GM18499 (cell line): ENCODE measurements around the gene GRB10.

Experiments
- ATAC-seq: cut with Tn5 transposase; IDR thresholded peaks from one replicate; pipeline ENCODE4 v1.9.1; 2021; ENCODE audit warnings: moderate number of reproducible peaks; ENCODE audit not compliant: insufficient read depth, unreplicated experiment

The GRB10 gene

GRCh38 chr7:50805447-50806125 lies 22.9 kb upstream of the GRB10 start:
- no peak for ATAC-seq

DNA sequence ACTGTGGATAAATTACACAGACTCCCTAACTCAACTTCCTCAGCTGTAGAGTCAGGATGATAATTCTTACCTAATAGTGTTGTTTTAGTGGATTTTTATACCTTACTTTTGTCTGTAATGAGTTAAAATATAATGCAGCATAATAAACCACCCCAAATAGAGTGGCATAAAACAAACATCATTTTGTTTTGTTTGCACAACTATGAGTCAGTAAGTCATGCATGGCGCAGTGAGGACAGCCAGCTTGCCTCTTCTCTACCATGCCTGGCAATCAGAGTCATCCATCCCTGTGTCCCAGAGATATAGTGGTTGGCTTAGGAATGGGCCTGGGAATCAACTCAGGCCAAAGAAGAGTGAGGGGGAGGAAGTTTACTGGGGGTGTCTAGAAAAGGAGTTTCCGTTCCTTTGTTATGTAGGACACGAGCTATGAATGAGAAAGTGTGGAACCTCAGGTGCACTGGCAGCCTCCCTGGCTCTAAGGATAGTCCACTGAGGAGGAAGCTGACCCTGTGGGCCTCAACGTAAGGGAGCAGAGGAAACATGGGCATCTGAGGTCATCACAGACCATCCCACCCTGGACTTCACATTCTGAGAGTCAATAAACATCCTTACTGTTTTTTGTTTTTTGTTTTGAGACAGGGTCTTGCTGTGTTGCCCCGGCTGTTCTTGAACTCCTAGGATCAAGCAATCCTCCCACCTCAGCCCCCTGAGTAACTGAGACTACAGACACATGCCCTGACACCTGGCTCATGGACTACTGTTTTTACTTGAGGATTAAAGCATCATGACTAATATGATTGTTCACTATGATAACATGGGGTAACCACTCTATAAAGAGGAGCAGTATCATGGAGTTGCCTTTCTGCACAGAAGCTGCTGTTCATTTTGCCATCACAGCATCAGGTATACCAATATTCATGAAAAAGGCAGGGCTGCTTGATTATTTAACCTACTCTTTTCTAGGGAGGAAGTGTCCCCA lies 21.0 kb upstream of the GRB10 start:
- ATAC-seq, result no peak

DNA sequence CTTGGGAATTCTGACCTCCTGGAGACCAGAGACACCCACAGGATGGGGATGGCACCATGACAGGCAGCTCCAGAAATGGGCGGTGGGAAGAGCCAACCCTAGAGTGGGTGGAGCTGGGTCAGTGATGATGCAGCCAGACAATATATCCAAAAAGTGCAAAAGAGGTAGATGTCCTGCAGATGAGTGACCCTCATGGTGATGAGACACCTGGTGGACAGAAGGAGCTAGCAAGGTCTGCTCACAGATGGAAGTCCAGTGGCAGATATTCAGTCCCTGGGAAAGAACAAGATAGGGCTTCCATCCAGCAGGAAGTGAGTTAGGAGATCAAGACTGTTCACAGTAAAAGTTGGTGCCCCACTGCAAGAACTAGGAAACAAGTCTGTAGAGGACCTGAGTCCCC lies 19.2 kb upstream of the GRB10 start:
- no peak for ATAC-seq

DNA sequence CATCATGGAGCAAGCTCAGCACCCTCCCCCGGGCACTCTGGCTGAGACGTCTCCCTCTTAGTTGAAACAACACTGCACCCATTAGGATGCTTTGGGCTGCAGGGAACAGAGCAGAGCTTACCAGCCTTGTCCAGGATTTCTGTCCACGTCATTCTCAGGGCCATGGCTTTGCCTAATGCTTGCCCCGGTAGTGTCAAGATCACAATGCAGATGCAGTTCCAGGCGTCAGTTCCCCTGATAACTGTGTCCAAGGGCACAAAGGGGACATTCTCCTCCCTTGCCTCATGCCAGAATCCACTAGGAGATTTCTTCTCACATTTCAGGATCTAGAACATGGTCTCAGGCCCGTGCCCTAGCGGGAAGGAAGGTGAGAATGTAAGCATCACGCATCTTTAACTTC lies 17.2 kb upstream of the GRB10 start:
- ATAC-seq, result no peak

DNA sequence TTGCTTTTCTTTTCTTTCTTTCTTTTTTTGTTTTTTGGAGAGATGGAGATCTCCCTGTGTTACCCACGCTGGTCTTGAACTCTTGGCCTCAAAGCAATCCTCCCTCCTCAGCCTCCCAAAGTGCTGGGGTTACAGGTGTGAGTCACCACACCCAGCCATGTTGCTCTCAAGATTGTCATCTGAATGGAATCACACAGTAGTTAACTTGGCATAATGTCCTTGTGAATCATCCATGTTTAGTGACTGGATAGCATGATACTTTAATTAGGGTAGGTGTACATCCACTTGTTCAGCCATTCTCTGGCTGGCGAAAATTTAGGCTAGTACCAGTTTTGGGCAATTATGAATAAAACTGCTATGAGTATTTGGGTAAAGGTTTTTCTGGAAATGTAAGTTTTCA lies 15.4 kb upstream of the GRB10 start:
- ATAC-seq, result no peak

- ATAC-seq, result no peak
Observed at GRCh38 chr7:50795831-50796230, 13.1 kb upstream of the GRB10 start.

- ATAC-seq, result no peak
Observed at GRCh38 chr7:50795253-50795652, 12.6 kb upstream of the GRB10 start.

GRCh38 chr7:50793947-50794570 lies 11.4 kb upstream of the GRB10 start:
- ATAC-seq, result no peak

GRCh38 chr7:50793120-50793946 lies 10.6 kb upstream of the GRB10 start:
- no peak for ATAC-seq

GRCh38 chr7:50792342-50793119 lies 9.8 kb upstream of the GRB10 start:
- ATAC-seq, result no peak

- no peak for ATAC-seq
Observed at GRCh38 chr7:50791938-50792341, 9.2 kb upstream of the GRB10 start.

DNA sequence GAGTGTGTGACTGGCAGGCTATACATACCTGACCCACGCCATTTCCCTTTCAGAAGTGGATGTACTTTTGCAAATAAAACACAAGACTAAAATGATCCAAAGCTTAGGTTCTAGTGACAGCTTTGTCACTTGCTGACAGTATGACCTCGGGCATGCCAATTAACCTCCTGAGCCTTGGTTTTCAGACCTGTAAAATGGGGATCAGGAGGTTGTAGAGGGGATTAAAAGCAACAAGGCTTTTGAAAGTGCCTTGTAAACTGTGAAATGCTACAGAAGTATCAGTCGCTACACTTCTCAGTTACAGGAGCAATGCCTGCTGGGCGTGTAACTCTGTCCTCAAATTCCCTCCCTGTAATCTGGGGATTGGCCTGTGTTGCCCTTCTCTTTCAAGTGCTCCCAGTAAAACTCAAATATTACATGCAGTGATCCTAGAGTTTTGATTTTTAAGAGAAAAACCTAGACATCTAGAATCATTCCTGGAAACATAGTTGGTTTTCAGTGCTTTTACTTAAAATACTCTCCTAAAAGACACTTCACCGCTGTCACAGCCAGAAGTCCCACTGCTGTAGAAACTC lies 8.8 kb upstream of the GRB10 start:
- ATAC-seq, result no peak

- ATAC-seq, result no peak
Observed at GRCh38 chr7:50790381-50790780, 7.7 kb upstream of the GRB10 start.

DNA sequence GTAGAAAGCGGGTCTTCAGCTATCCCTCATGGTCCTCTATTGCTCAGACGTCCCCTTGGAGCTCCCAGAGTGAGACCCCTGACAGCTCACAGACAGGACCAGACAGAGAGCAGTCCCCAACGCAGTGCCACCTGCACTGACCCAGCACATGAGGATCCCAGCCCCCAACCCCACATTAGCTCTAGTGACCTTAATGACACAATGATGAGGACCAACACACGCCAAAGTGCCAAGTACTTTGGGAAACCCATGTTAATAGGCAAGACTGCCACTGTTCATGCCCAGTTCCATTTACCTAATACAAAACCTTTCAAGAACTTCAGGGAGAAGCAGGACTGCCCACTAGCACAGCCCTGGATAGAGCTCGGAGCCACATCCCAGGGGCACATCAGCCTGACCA lies 5.7 kb upstream of the GRB10 start:
- ATAC-seq, result no peak

- ATAC-seq, result no peak
Observed at GRCh38 chr7:50787825-50788224, 5.1 kb upstream of the GRB10 start.

DNA sequence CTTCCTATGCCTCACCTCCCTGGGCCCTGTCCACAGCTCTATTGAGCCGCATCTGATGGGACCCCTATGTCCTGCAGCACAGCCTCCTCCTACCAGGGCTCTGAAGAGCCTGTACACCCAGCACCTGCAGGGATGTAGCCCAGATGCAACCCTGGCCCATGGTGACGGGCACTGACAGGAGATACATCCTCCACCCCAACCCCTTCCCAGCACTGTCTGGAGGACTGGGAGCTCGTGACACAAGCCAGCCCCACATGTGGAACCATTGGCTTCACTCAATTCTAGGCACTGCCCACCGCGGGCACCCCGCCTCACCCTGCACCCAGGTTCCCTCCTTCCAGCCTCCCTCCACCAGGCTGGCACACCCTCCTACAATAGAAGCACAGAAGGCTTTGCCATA lies 2.6 kb upstream of the GRB10 start:
- no peak for ATAC-seq

GRCh38 chr7:50783801-50784507 lies 1.3 kb upstream of the GRB10 start:
- no peak for ATAC-seq

- ATAC-seq, result no peak
Observed at GRCh38 chr7:50783303-50783702, 607 bp upstream of the GRB10 start.
